Measurements from ENCODE around the gene TNS4.
A peak's percentile ranks its signal among the peaks of the same experiment; 100 is the strongest.

The TNS4 gene

GRCh38 chr17:40460968-40461731 is 40.3 kb downstream of the TNS4 start:
- DNase-seq (ENCODE audit: low read depth): no peak
- no peak for TF ChIP-seq CTCF (IDR thresholded peaks at IDR 0.05; ENCODE audit: insufficient read depth, low read depth, low read length, missing control alignments)
- H3K4me3 ChIP-seq (ENCODE audit: low read length): no peak overlapping the region

GRCh38 chr17:40460604-40460967 is 40.8 kb downstream of the TNS4 start:
- DNase-seq (ENCODE audit: low read depth): no peak
- no peak overlapping the region for H3K4me3 ChIP-seq (ENCODE audit: low read length)
- TF ChIP-seq CTCF (IDR thresholded peaks at IDR 0.05; ENCODE audit: insufficient read depth, low read depth, low read length, missing control alignments): no peak

GRCh38 chr17:40459636-40460603 is 41.5 kb downstream of the TNS4 start:
- no peak overlapping the region for H3K4me3 ChIP-seq (ENCODE audit: low read length)
- no peak for TF ChIP-seq CTCF (IDR thresholded peaks at IDR 0.05; ENCODE audit: insufficient read depth, low read depth, low read length, missing control alignments)
- DNase-seq (ENCODE audit: low read depth): no peak

- H3K4me3 ChIP-seq (ENCODE audit: low read length): no peak overlapping the region
- DNase-seq (ENCODE audit: low read depth): no peak
- no peak for TF ChIP-seq CTCF (IDR thresholded peaks at IDR 0.05; ENCODE audit: insufficient read depth, low read depth, low read length, missing control alignments)
Observed at GRCh38 chr17:40458851-40459482, 42.5 kb downstream of the TNS4 start.

- H3K4me3 ChIP-seq (ENCODE audit: low read length): no peak overlapping the region
- no peak for TF ChIP-seq CTCF (IDR thresholded peaks at IDR 0.05; ENCODE audit: insufficient read depth, low read depth, low read length, missing control alignments)
- DNase-seq (ENCODE audit: low read depth): peak; percentile 61
Observed at GRCh38 chr17:40457964-40458791, 43.2 kb downstream of the TNS4 start.

- no peak for TF ChIP-seq CTCF (IDR thresholded peaks at IDR 0.05; ENCODE audit: insufficient read depth, low read depth, low read length, missing control alignments)
- DNase-seq (ENCODE audit: low read depth): no peak
- no peak overlapping the region for H3K4me3 ChIP-seq (ENCODE audit: low read length)
Observed at GRCh38 chr17:40457369-40457768, 44.1 kb downstream of the TNS4 start.

Measured in epithelial cell of esophagus (primary cell).